ENCODE measurements around the gene IL21.
"Not testable (repeated sequence)": the region's sequence is repeated elsewhere in the genome, so short reads cannot be mapped to it uniquely, and the experiment has no call there.

- not testable (repeated sequence) for TF ChIP-seq POLR2A (IDR thresholded peaks at IDR 0.05); CTCF (IDR thresholded peaks at IDR 0.05 in 8 of 11, conservative IDR thresholded peaks at IDR 0.05 in 3 of 11)
These were observed 46.5 kb downstream of the IL21 start for GRCh38 chr4:122574347-122574746.

Measured in spleen (tissue), 7 donors.